Fibroblast of gingiva (primary cell): Measurements from ENCODE around the gene MOGAT1.
"Not testable (repeated sequence)": the region's sequence is repeated elsewhere in the genome, so short reads cannot be mapped to it uniquely, and the experiment has no call there.

Source experiments
- DNase-seq: peaks from one replicate; pipeline ENCODE4 v3.0.0-alpha.2; 2011; ENCODE audit warnings: low read depth

MOGAT1 gene

GRCh38 chr2:222670191-222671038 lies 1.0 kb upstream of the MOGAT1 start:
- no peak for DNase-seq

- DNase-seq = no peak
Observed at GRCh38 chr2:222672068-222672401, 577 bp downstream of the MOGAT1 start.

DNA sequence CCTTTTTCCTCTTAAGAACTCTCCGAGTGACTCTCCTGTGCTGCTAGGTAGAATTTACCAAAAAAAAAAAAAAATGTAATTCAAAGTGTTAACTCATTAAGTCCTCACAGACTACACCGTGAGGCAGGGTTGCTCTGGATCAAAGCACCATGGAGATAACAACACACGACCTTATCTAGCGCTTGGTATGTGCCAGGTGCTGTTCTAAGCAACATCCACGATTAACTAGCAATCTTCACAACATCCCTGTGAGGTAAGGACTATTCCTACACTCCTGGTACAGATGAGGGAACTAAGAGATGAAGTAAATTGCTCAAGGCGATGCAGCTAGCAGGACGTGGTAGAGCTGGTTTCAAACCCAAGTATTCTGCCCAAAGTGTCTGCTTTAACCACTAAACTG lies 1.8 kb downstream of the MOGAT1 start:
- no peak for DNase-seq

DNA sequence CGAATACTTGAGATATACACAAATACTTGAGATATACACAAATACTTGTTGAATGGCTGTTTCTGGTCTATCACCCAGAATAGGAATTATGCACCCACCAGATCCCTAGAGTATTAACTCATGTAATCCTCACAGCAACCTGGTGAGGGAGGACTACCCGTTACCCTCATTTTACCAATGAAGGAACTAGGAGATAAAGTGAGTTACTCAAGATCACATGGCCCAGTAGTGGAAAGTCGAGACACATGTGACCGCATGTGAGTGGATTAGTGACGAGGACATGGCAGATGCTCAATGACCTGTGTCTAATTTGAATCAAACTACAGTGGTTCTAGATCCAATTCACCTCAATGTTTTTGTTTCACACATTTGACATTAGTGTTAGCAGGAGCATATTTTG lies 2.4 kb downstream of the MOGAT1 start:
- DNase-seq = no peak

GRCh38 chr2:222677981-222678380 lies 6.5 kb downstream of the MOGAT1 start:
- no peak for DNase-seq

DNA sequence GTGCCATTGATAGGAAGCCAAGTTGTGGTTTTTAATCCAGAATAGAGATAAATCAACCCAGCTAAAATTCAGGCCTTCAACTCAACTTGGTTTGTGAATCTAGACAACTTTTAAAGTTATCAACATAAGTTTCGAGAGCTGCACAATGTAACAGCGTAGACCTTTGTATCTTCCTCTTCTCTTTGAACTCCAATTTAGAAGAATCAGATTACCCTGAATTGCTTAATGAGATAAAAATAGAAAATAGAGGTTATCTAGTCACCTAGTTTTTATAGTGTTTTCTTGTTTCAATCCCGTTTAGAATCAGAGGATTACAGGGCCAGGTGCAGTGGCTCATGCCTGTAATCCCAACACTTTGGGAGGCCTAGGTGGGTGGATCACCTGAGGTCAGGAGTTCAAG lies 12.3 kb downstream of the MOGAT1 start:
- no peak for DNase-seq

DNA sequence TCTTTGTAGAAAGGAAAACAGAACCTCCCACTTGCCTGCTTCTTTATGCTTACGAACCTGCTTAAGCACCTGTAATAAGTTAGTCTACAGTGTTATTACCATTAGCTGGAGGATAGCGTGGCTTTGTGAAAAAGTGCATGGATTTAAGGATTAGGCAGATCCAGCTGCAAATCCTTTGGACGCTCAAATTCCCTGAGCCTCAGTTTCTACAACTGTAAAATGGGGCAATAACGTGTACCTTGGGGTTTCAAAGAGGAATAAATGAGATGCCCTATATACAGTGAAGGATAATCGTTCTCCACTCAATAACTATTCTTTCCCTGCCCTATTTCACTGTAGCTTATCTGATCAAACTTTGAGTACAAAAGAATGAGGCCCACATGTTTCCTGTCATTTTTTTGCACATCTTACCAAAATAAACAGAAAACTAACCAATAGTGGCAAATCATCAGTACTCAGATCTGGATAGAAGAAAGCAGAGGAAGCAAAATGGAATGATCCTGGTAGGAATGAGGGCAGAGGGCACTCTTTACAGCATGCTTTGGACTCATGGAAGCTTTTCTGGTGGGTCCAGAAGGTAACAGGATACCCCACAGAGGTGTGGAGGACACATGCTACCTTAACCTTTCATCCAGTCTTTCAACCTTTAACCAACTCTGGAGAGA lies 14.8 kb downstream of the MOGAT1 start:
- no peak for DNase-seq

GRCh38 chr2:222688917-222689316 lies 17.5 kb downstream of the MOGAT1 start:
- DNase-seq = peak; percentile 73

DNA sequence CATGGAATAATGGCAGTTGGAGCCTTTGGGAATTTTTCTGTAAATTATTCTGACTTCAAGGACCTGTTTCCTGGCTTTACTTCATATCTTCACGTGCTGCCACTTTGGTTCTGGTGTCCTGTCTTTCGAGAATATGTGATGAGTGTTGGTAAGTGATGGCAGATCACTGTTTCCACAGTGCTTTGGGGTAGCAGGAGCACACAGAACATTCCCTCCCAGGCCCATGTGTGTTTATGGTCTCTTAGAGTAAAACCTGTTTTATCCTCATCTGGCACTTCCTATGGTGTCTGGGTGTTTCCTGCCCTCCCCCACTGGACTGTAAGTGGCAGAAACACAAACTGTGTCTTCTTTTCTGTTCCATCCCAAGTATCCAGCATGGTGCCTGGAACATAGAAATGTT lies 17.9 kb downstream of the MOGAT1 start:
- DNase-seq = no peak

DNA sequence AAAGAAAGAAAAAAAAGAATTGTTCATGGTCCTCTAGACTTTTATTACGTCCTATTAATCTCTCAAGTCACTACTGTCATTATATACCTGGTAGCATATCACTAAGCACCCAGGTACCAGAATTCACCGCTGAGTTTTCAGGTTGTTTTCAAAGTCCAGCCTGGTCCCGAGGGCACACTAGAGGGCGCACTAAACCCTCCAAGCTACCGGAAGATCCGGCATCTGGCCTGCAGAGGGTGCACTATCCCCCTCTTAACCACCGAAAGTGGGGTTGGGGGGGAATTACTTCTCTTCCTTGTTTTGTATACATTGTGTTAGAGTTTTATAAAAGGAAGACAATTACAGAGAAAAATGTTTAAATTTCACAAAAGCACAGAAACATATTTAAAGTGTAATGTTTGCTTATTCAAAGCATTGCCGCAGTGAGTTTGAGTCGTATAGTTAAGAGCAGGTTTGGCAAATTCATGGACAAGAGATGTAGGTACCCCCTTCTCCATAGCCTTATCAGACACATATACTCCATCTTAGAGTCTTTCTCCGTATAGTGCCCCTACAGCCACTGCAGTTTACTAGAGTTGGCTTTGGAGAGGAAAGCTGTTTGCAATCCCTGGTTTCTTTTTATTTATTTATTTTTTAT lies 19.2 kb downstream of the MOGAT1 start:
- peak; percentile 64 for DNase-seq

DNA sequence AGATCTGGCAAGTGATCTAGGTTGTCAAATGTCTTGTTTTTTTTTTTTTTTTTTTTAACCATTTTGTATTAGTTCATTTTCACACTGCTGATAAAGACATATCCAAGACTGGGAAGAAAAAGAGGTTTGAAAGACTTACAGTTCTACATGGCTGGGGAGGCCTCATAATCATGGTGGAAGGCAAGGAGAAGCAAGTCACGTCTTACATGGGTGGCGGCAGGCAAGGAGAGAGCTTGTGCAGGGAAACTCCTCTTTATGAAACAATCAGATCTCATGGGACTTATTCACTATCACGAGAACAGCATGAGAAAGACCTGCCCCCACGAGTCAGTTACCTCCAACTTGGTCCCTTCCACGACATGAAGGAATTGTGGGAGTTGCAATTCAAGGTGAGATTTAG lies 22.0 kb downstream of the MOGAT1 start:
- DNase-seq = not testable (repeated sequence)

DNA sequence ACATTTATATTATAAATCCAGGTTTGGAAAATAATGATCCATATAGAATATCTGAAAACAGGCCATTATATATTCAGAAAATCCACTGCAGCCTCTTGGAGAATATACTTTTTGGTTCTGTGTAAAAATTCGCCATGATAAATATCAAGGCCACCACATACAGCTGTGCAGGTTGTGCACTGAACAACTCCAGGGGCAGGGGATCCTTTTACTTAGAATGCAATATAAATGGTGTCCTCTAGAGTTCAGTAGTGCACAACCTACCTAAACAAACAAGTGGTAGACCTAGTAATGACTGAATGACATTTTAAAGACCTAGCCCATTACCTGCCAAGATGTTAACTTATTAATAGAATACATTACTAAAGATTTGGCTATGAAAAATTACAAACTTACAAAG lies 22.4 kb downstream of the MOGAT1 start:
- no peak for DNase-seq

DNA sequence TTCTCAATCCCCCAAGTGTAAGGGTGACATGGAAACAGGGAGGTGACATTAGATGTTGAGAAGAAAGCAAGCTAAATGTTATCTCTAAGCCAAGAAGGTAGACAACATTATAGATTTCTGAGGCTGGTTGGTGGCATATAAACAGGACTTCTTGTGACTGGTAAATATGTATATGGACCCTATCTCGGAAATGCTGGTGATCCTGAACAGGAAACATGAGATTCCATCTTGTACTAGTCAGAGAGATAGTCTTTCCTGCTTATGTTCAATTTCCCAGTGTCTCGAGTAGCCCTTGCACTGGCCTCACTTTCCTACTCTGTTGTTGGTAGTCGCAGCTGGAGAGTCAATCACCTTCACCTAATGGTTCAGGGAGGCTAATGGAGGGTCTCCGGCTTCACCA lies 26.8 kb downstream of the MOGAT1 start:
- no peak for DNase-seq

GRCh38 chr2:222701233-222701632 lies 29.8 kb downstream of the MOGAT1 start:
- no peak for DNase-seq

DNA sequence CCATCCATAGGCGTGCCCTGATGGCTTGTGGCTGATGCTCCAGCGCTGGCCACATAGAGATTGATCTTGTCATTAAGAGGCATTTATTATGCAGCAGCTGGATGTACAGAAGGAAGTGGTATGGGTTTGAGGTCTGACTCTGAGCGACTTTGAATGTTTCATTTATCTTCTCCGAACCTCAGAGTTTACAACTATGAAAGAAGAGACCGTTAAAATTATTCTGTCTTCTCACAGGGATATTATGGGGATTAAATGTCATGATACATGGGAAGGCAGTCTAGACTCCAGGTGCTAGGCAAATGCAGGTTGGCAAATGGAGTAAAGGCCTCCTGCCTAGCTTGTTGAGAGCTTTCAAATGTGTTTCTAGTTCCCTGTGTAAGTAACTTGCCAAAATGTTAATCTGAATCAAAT lies 30.3 kb downstream of the MOGAT1 start:
- DNase-seq = no peak

GRCh38 chr2:222703091-222703490 lies 31.6 kb downstream of the MOGAT1 start:
- DNase-seq = no peak

DNA sequence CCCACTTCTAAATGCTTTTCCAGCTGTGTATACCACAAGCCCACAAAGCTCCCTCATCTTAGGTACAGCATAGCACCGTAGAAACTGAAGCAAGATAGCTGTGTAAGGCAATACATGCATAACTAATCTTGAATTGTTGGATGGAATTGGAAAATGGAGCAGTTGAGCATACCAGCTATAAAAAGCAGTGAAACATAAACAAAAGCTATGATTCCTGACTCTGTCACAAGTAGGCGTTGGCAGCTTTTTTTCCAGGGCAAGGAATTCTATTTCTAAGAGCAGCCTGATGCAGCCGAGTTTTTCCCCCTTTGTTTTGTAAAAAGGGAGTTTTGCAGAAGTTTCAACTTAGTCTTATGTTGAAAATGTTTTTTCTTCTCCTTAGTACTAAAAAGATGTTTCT lies 32.4 kb downstream of the MOGAT1 start:
- peak; percentile 68 for DNase-seq

- DNase-seq = no peak
Observed at GRCh38 chr2:222706616-222707015, 35.2 kb downstream of the MOGAT1 start.

GRCh38 chr2:222707102-222707688 lies 35.7 kb downstream of the MOGAT1 start:
- DNase-seq = no peak

- peak; percentile 18 for DNase-seq
Observed at GRCh38 chr2:222707689-222708273, 36.3 kb downstream of the MOGAT1 start.

- DNase-seq = peak; percentile 57
Observed at GRCh38 chr2:222708274-222708710, 36.8 kb downstream of the MOGAT1 start.

DNA sequence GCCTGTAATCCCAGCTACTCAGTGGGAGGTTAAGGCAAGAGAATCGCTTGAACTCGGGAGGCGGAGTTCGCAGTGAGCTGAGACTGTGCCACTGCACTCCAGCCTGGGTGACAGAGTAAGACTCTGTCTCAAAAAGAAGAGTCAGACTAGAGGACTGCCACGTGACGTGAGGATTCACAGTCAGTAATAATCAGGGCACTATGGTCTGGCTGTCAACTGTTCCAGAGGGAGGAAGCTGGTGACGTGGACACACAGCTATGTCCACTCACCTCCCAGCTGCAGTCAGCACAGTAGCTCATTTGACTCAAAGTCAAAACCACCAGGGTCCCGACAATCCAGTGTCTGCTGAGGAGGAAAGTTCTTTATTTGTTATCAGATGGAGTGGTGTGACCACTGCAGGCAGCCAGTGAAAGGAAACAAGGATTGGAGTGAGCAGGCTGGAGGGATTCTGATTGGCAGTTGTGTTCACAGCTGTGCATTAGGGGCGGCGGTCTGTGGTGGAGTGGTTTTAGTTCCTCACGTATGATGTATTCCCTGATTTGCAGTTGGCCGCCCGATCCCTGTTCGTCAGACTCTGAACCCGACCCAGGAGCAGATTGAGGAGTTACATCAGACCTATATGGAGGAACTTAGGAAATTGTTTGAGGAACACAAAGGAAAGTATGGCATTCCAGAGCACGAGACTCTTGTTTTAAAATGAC lies 37.9 kb downstream of the MOGAT1 start:
- DNase-seq = peak; percentile 96
